ENCODE measurements around the gene EDA.

EDA gene

DNA sequence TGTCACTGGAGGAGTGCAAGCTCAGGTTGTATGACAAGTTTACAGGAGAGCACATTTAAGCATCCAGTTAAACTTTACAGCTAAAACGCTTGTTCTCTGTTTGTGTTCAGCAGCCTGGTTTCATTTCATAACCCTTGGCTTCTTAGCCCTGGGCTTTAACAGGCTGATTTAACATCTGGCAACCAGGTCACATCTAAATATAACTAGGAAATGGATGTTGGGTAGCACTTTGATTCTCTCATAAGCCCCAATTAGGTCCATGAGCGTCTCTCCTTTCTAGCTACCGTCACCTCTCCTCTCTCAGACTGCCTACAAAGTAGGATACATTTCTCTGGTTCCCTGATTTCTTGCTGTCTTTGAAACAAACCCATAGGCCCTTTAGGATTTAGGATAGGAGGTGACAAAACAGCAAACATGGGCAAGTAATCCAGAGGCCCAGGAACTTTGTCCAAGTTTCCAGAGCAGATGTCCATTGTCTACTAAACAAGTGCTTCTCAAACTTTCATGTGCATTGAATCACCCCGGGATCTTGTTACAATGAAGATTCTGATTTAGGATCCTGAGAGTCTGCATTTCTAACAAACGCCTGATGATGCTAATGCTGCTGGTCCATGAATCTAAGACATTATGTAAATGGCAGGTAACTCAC lies 468.8 kb downstream of the EDA start:
- no peak for DNase-seq

DNA sequence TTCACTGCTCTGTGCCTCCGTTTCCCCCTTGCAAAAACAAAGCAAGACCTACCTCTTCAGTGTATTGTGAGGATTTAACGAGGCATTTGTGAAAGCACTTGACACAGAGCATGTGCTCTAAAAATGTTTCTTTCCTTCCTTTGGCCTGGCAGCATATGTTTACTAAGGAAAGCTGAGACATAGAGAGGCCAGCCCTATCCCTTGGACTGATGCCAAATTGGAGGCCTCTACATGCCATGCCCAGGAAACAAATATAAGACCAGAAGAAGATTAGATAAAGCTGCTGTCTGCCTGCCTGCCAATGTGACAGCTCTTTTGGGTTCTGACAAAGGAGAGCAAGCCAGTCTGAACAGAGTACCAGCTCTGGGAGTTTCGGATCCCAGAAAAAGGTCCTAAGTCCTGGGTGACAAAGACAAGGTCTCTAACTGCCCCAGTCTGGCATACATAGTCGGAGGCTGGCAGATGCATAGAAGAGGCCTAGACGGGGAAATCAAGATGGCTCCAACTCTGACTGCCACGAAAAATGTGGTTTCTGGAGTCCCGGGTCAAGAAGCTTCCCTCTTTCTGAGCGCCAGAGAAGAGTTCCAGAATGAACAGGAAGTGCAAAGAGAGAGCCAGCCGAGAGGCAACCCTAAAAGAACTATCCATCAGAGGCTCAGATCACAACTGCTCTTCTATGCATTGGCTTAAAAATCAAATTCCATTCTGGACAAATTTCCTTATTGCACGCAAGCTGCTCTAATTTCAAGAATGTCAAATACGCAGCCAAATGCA lies 472.1 kb downstream of the EDA start:
- DNase-seq: no peak

DNA sequence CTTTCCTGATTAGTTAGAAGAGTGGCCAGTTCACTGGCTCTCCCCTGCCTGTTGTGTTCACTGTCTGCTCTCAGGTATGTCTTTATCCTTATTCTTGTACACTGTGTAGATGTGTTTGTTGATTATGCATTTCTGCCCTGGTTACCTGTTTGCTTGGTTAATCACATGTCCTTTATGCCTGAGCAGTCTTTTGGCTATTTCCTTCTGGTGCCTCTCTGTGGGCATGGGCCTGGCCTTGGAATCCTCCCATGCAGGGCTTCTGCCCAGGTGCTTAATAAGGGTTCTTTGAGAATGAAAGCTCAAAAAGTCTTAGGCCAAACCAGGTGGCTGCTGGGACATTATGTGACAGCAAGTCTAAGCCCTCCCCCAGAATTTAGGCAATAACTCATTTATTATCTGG lies 472.8 kb downstream of the EDA start:
- DNase-seq: no peak

Data from activated naive CD4-positive, alpha-beta T cell treated with Interleukin-2 at 50 U/mL for 16 hours (primary cell).